Right atrium auricular region (tissue), 2 donors: ENCODE data around the gene MFSD11. TPM values are rescaled to one million over a fixed set of nuclear protein-coding genes. Genes with fewer than 3 reads are reported as not detected.

Source experiments
- DNase-seq: peaks from one replicate; pipeline ENCODE4 v3.0.0-alpha.2; 2019; ENCODE audit warnings: low spot score
- H3K27ac ChIP-seq, 2 donors: fragments of 200-600 bp; sonication (generic); 1 replicate in 1 of 2; 2 replicates in 1 of 2; pipeline ENCODE4 v1.5.1; 2016 to 2019
- H3K27me3 ChIP-seq, 2 donors: fragments of 200-600 bp; sonication (generic); one replicate each; pipeline versions ENCODE4 v1.5.1 to v1.6.0; 2017 to 2019
- H3K36me3 ChIP-seq: fragments of 200-600 bp; sonication (generic); one replicate; pipeline ENCODE4 v1.5.1; 2016
- H3K4me1 ChIP-seq, 2 donors: fragments of 200-600 bp; sonication (generic); one replicate each; pipeline versions ENCODE4 v1.5.1 to v1.6.0; 2017 to 2019
- H3K4me3 ChIP-seq, 2 donors: fragments of 200-600 bp; sonication (generic); 1 replicate in 1 of 2; 2 replicates in 1 of 2; pipeline ENCODE4 v1.5.1; 2017 to 2019; ENCODE audit warnings: mild to moderate bottlenecking in 1 of 2, moderate library complexity in 1 of 2
- H3K9me3 ChIP-seq, 2 donors: fragments of 200-600 bp; sonication (generic); one replicate each; pipeline ENCODE4 v1.5.1; 2019
- CTCF ChIP-seq, 2 donors: fragments of 200-600 bp; sonication (generic); IDR thresholded peaks; one replicate each; pipeline ENCODE4 v1.5.1; 2019; ENCODE audit warnings: antibody characterized with exemption in 2 of 2
- total RNA-seq, 2 donors: library from RNA; depleted of rRNA; stranded (reverse); fragments of >200 nt; gene quantifications; one replicate each; pipeline ENCODE4 v1.1.0, GENCODE V29; 2016

MFSD11 gene
- total RNA-seq = 10 to 100 TPM; 24.8 to 29.3 TPM

- Histone ChIP-seq H3K27ac (peak within 1 kb of the TSS; percentile 99 to 100), H3K4me1 (peaks cover 0 to 51% of the 10 kb centered on the region in 2 donors), H3K9me3 (no peaks in the 10 kb centered on the region), H3K36me3 (peaks cover 46% of the 10 kb centered on the region), H3K4me3 (peak within 1 kb of the TSS; percentile 96 to 97), H3K27me3 (no peaks in the 10 kb centered on the region)
- no peak for TF ChIP-seq CTCF (IDR thresholded peaks at IDR 0.05)
- peak; percentile 91 for DNase-seq
Measured at GRCh38 chr17:76737676-76738467, at the start of gene MFSD11. MFSD11 (plus strand) TSS chr17:76738119; CDS start chr17:76738353, 234 bp downstream.

GRCh38 chr17:76688165-76688622 is 49.7 kb upstream of the MFSD11 start:
- TF ChIP-seq CTCF (IDR thresholded peaks at IDR 0.05) = peak in 1 of 2 donors; percentile 34
- Histone ChIP-seq H3K9me3 (no peaks in the 10 kb centered on the region), H3K4me1 (peaks cover 0 to 100% of the 10 kb centered on the region in 2 donors), H3K36me3 (peaks cover 30% of the 10 kb centered on the region), H3K27ac (peak overlapping the region; percentile 93 to 98), H3K27me3 (no peaks in the 10 kb centered on the region), H3K4me3 (peak overlapping the region in 1 of 2 donors; percentile 5)
- DNase-seq = no peak

- no peak for DNase-seq
- Histone ChIP-seq H3K27ac (peak overlapping the region; percentile 93 to 98), H3K9me3 (no peaks in the 10 kb centered on the region), H3K4me1 (peaks cover 0 to 100% of the 10 kb centered on the region in 2 donors), H3K36me3 (peaks cover 16% of the 10 kb centered on the region), H3K4me3 (no peak overlapping the region), H3K27me3 (no peaks in the 10 kb centered on the region)
- no peak for TF ChIP-seq CTCF (IDR thresholded peaks at IDR 0.05)
Measured at GRCh38 chr17:76689859-76690258, 48.1 kb upstream of the MFSD11 start.

GRCh38 chr17:76690596-76691280 is 47.2 kb upstream of the MFSD11 start:
- H3K9me3 ChIP-seq = no peaks in the 10 kb centered on the region
- no peak overlapping the region for H3K4me3 ChIP-seq
- peak overlapping the region; percentile 93 to 98 for H3K27ac ChIP-seq
- peaks cover 9% of the 10 kb centered on the region for H3K36me3 ChIP-seq
- H3K4me1 ChIP-seq = peaks cover 0 to 100% of the 10 kb centered on the region in 2 donors
- no peaks in the 10 kb centered on the region for H3K27me3 ChIP-seq
- DNase-seq = no peak
- TF ChIP-seq CTCF (IDR thresholded peaks at IDR 0.05) = no peak

GRCh38 chr17:76691379-76692191 is 46.3 kb upstream of the MFSD11 start:
- no peaks in the 10 kb centered on the region for H3K9me3 ChIP-seq
- H3K27ac ChIP-seq = peak overlapping the region; percentile 93 to 98
- no peaks in the 10 kb centered on the region for H3K27me3 ChIP-seq
- H3K4me3 ChIP-seq = no peak overlapping the region
- no peak for DNase-seq
- TF ChIP-seq CTCF (IDR thresholded peaks at IDR 0.05) = no peak
- peaks cover 0 to 100% of the 10 kb centered on the region in 2 donors for H3K4me1 ChIP-seq
- H3K36me3 ChIP-seq = peaks cover 7% of the 10 kb centered on the region
